K562 (cell line): Measurements from ENCODE around the gene DPYSL3.

Experiments used
- EZH2 ChIP-seq: IDR thresholded peaks from 2 replicates; pipeline ENCODE4 v1.6.1; 2012; ENCODE audit warnings: low read depth, mild to moderate bottlenecking, inconsistent platforms, low read length, borderline replicate concordance
- GATAD2A ChIP-seq: fragments of 450-650 bp; IDR thresholded peaks from 2 replicates; pipeline ENCODE4 v1.6.1; 2017
- HNRNPLL ChIP-seq: fragments of 200-400 bp; formaldehyde crosslinking; IDR thresholded peaks from 2 replicates; pipeline ENCODE4 v1.6.1; 2017; ENCODE audit warnings: low read length, low read depth, mild to moderate bottlenecking; ENCODE audit not compliant: poor library complexity, severe bottlenecking
- NEUROD1 ChIP-seq: fragments of 150-350 bp; IDR thresholded peaks from 2 replicates; pipeline ENCODE4 v1.6.1; 2014; ENCODE audit warnings: borderline replicate concordance, low read length, low read depth; ENCODE audit not compliant: partially characterized antibody
- POLR2A ChIP-seq: fragments of 450-650 bp; conservative IDR thresholded peaks from 2 replicates; pipeline ENCODE4 v1.6.1; 2016
- POLR2AphosphoS5 ChIP-seq: IDR thresholded peaks from 2 replicates; pipeline ENCODE4 v1.6.1; 2011; ENCODE audit warnings: mild to moderate bottlenecking, low read depth, low read length, moderate library complexity; ENCODE audit not compliant: control insufficient read depth, insufficient read depth
- RFX5 ChIP-seq: IDR thresholded peaks from 2 replicates; pipeline ENCODE4 v1.6.1; 2011; ENCODE audit warnings: low read depth, mild to moderate bottlenecking, improper control_type of control experiment, low read length
- TAF15 ChIP-seq: fragments of 200-400 bp; formaldehyde crosslinking; IDR thresholded peaks from 2 replicates; pipeline ENCODE4 v1.6.1; 2017; ENCODE audit warnings: mild to moderate bottlenecking, low read depth, low read length, moderate library complexity
- TGIF2 ChIP-seq: sonication (generic); formaldehyde crosslinking; IDR thresholded peaks from 2 replicates; pipeline ENCODE4 v1.8.1; 2022; ENCODE audit warnings: mild to moderate bottlenecking, missing genetic modification reagents, moderate library complexity
- YY1 ChIP-seq, 3 experiments: IDR thresholded peaks; 2 replicates each; pipeline ENCODE4 v1.6.1; 2011; ENCODE audit warnings: low read length in 2 of 3, mild to moderate bottlenecking in 2 of 3, moderate library complexity in 2 of 3, borderline replicate concordance in 1 of 3, control low read depth in 1 of 3, low read depth in 1 of 3; ENCODE audit not compliant: insufficient read depth in 3 of 3, insufficient replicate concordance in 2 of 3, control insufficient read depth in 1 of 3, insufficient read length in 1 of 3; ENCODE audit errors: extremely low read depth in 1 of 3
- ZNF274 ChIP-seq: IDR thresholded peaks from 2 replicates; pipeline ENCODE4 v1.6.1; 2011; ENCODE audit warnings: low read depth, mild to moderate bottlenecking, low read length, moderate library complexity, borderline replicate concordance
- TF ChIP-seq, protein P1 (sequence below), 3 experiments: IDR thresholded peaks in 2 of 3; conservative IDR thresholded peaks in 1 of 3; 2 replicates each; pipeline ENCODE4 v1.5.1; 2011 to 2012; ENCODE audit warnings: low read length in 3 of 3, mild to moderate bottlenecking in 3 of 3, control low read depth in 2 of 3, improper control_type of control experiment in 1 of 3, inconsistent platforms in 1 of 3, low read depth in 1 of 3, mixed read lengths in 1 of 3, moderate library complexity in 1 of 3; ENCODE audit not compliant: insufficient read depth in 2 of 3

GRCh38 chr5:147522435-147522834, 12.6 kb upstream of the DPYSL3 start:
- TF ChIP-seq NEUROD1 (no peak), GATAD2A (no peak), TGIF2 (CRISPR knock-in tag) (no peak), EZH2 (no peak), RFX5 (no peak), ZNF274 (no peak), YY1 (IDR thresholded peaks at IDR 0.05; ENCODE audit: borderline replicate concordance in 1 of 3, control insufficient read depth in 1 of 3, extremely low read depth in 1 of 3, insufficient read depth in 3 of 3, insufficient read length in 1 of 3, insufficient replicate concordance in 2 of 3, low read depth in 1 of 3, low read length in 2 of 3) (no peak), POLR2AphosphoS5 (no peak), HNRNPLL (no peak), POLR2A (no peak), TAF15 (no peak)
- TF ChIP-seq, protein P1, sequence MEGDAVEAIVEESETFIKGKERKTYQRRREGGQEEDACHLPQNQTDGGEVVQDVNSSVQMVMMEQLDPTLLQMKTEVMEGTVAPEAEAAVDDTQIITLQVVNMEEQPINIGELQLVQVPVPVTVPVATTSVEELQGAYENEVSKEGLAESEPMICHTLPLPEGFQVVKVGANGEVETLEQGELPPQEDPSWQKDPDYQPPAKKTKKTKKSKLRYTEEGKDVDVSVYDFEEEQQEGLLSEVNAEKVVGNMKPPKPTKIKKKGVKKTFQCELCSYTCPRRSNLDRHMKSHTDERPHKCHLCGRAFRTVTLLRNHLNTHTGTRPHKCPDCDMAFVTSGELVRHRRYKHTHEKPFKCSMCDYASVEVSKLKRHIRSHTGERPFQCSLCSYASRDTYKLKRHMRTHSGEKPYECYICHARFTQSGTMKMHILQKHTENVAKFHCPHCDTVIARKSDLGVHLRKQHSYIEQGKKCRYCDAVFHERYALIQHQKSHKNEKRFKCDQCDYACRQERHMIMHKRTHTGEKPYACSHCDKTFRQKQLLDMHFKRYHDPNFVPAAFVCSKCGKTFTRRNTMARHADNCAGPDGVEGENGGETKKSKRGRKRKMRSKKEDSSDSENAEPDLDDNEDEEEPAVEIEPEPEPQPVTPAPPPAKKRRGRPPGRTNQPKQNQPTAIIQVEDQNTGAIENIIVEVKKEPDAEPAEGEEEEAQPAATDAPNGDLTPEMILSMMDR (IDR thresholded peaks at IDR 0.05 in 2 of 3, conservative IDR thresholded peaks at IDR 0.05 in 1 of 3; ENCODE audit: insufficient read depth in 2 of 3, low read depth in 1 of 3, low read length in 3 of 3): no peak
